Transverse colon (tissue), 4 donors: ENCODE data around the gene S1PR4.

ENCODE experiments used
- CTCF ChIP-seq, 5 experiments: fragments of 200-600 bp in 3 of 5; fragments of 450-650 bp in 2 of 5; sonication (generic) in 3 of 5; IDR thresholded peaks; 1 replicate in 2 of 5; 2 replicates in 3 of 5; pipeline ENCODE4 v1.5.1; 2016 to 2017; ENCODE audit warnings: antibody characterized with exemption in 5 of 5, inconsistent platforms in 3 of 5, mild to moderate bottlenecking in 2 of 5, moderate library complexity in 1 of 5
- POLR2A ChIP-seq: fragments of 450-650 bp; IDR thresholded peaks from one replicate; pipeline ENCODE4 v1.6.1; 2016; ENCODE audit warnings: antibody characterized with exemption, mild to moderate bottlenecking, moderate library complexity
- POLR2AphosphoS5 ChIP-seq, 3 donors: sonication (generic); formaldehyde crosslinking; IDR thresholded peaks; one replicate each; pipeline ENCODE4 v1.6.1; 2016; ENCODE audit warnings: antibody characterized with exemption in 3 of 3

GRCh38 chr19:3184847-3185460 lies 6.4 kb downstream of the S1PR4 start:
- TF ChIP-seq CTCF (IDR thresholded peaks at IDR 0.05): no peak
- no peak for TF ChIP-seq POLR2AphosphoS5 (IDR thresholded peaks at IDR 0.05)
- TF ChIP-seq POLR2A: no peak
